Small intestine (tissue), 7 donors: ENCODE measurements around the gene LRRIQ4. TPM values are rescaled to one million over a fixed set of nuclear protein-coding genes. Genes with fewer than 3 reads are reported as not detected.

ENCODE experiments used
- DNase-seq, 2 donors: peaks; one replicate each; pipeline versions ENCODE4 v3.0.0 to v3.0.0-alpha.2; 2013
- FAIRE-seq: peaks from 2 replicates; lab custom pipeline; 2012; peaks lifted over from hg19 to GRCh38; lab: Jason Lieb, UNC
- H3K27ac ChIP-seq, 3 donors: one replicate each; pipeline ENCODE4 v1.5.1; 2013; ENCODE audit warnings: low read length in 2 of 3, mild to moderate bottlenecking in 2 of 3, control low read depth in 1 of 3, inconsistent platforms in 1 of 3, low read depth in 1 of 3, moderate library complexity in 1 of 3
- H3K27me3 ChIP-seq, 3 donors: one replicate each; pipeline ENCODE4 v1.6.1; 2013; ENCODE audit warnings: low read length in 3 of 3, inconsistent platforms in 1 of 3; ENCODE audit not compliant: control insufficient read depth in 3 of 3, insufficient read depth in 3 of 3
- H3K36me3 ChIP-seq, 3 donors: one replicate each; pipeline ENCODE4 v1.6.1; 2013; ENCODE audit warnings: low read length in 3 of 3, inconsistent platforms in 1 of 3, low read depth in 1 of 3, mild to moderate bottlenecking in 1 of 3, moderate library complexity in 1 of 3; ENCODE audit not compliant: control insufficient read depth in 3 of 3, insufficient read depth in 2 of 3
- H3K4me1 ChIP-seq, 3 donors: one replicate each; pipeline ENCODE4 v1.6.1; 2013; ENCODE audit warnings: low read length in 2 of 3, inconsistent platforms in 1 of 3, low read depth in 1 of 3, mild to moderate bottlenecking in 1 of 3, moderate library complexity in 1 of 3; ENCODE audit not compliant: control insufficient read depth in 3 of 3, insufficient read depth in 2 of 3
- H3K4me3 ChIP-seq, 3 donors: one replicate each; pipeline ENCODE4 v1.5.1; 2013; ENCODE audit warnings: low read length in 3 of 3, control low read depth in 1 of 3, inconsistent platforms in 1 of 3, low read depth in 1 of 3, mild to moderate bottlenecking in 1 of 3, moderate library complexity in 1 of 3
- H3K9me3 ChIP-seq, 2 donors: one replicate each; pipeline ENCODE4 v1.6.1; 2013; ENCODE audit warnings: low read depth in 1 of 2, low read length in 1 of 2; ENCODE audit not compliant: control insufficient read depth in 2 of 2, insufficient read depth in 1 of 2
- WGBS, 3 donors: extraction: QIAGEN DNeasy Blood & Tissue Kit; methylation state at CpG; one replicate each; pipeline ENCODE4 v1.1.7; 2013; 5-methylcytosine and 5-hydroxymethylcytosine counted together
- polyA plus RNA-seq, 4 donors: library from polyadenylated mRNA; stranded (reverse) in 3 of 4; unstranded in 1 of 4; fragments of 200-250 nt in 3 of 4; fragments of 120-200 nt in 1 of 4; gene quantifications; one replicate each; pipeline versions ENCODE4 v1.2.1 to v1.2.3, GENCODE V29; 2013
- donor health status: healthy with polysubstance abuse.
- donor health status: control.
- donor health status: control.
- donor health status: Bipolar disorder and iron deficiency.
- donor health status: healthy.

The LRRIQ4 gene
- polyA plus RNA-seq, 4 donors: 0.13 TPM; not detected in 3

- Histone ChIP-seq H3K27me3 (no peaks in the 10 kb centered on the region), H3K36me3 (no peaks in the 10 kb centered on the region), H3K4me3 (no peak overlapping the region), H3K27ac (peak overlapping the region in 1 of 3 donors; percentile 6), H3K9me3 (no peaks in the 10 kb centered on the region), H3K4me1 (peaks cover 5 to 41% (median 7%) of the 10 kb centered on the region in 3 donors)
- DNase-seq (no peak), FAIRE-seq (no peak)
- WGBS, 3 donors: 46 to 69% (median 55%) methylated on average over 2 of the region's 2 CpGs
Measured at GRCh38 chr3:169868369-169868768, 55.7 kb downstream of the LRRIQ4 start.

DNA sequence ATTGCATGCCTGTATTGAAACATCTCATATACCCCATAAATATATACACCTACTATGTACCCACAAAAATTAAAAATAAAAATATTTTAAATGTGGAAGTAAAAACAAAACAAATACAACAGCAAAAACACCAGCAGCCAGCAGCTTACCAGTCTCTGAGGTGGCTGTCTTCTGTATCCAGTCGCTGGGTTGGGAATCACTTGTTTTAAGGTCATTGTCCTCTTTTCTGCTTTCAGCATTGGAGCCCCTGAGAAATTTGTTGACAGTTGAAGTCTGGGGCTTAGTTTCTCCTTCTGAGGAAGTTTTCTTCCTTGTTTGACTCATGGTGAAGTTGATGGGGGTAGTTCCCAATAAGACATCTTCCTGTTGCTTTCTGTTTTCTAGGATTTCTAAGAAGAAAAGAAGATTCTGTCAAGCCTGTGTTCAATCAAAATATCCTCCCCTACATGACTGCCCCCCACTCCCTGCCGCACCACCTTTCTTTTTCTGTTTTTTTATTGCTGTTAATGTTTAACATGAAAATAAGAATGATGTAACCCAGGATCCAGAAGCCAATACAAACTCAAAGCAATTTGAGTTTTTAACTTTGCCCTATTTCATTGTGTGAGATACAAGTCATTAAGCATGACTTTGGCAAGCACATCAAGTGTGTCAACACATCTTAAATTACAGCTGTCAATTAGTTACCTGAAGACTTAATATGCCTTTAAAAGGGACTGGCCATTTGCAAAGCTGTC lies 57.0 kb downstream of the LRRIQ4 start, which contains the start of gene LRRC31:
Gene LRRC31, minus strand, starts transcription at position 452 of the 737 bp plus-strand sequence. Its CDS starts 128 bp downstream, at position 324.
- FAIRE-seq: no peak
- H3K4me3 ChIP-seq: peak within 1 kb of the TSS in 2 of 3 donors; percentile 27 to 34
- H3K36me3 ChIP-seq: no peaks in the 10 kb centered on the region
- peak within 1 kb of the TSS; percentile 39 to 81 (median 64) for H3K27ac ChIP-seq
- H3K9me3 ChIP-seq: no peaks in the 10 kb centered on the region
- 7 to 56% (median 38%) methylated on average over 2 of the region's 2 CpGs for WGBS, 3 donors
- peak; percentile 83 to 90 for DNase-seq
- H3K27me3 ChIP-seq: no peaks in the 10 kb centered on the region
- peaks cover 5 to 41% (median 7%) of the 10 kb centered on the region in 3 donors for H3K4me1 ChIP-seq

GRCh38 chr3:169871129-169871886 lies 58.6 kb downstream of the LRRIQ4 start:
- Histone ChIP-seq H3K36me3 (no peaks in the 10 kb centered on the region), H3K9me3 (peaks cover 0 to 5% of the 10 kb centered on the region in 2 donors), H3K27ac (peak overlapping the region in 2 of 3 donors; percentile 31 to 53), H3K4me3 (no peak overlapping the region), H3K4me1 (peaks cover 5 to 28% (median 7%) of the 10 kb centered on the region in 3 donors), H3K27me3 (no peaks in the 10 kb centered on the region)
- FAIRE-seq (no peak), DNase-seq (peak; percentile 67 to 78)
- 31 to 61% (median 47%) methylated on average over 2 of the region's 2 CpGs for WGBS, 3 donors

DNA sequence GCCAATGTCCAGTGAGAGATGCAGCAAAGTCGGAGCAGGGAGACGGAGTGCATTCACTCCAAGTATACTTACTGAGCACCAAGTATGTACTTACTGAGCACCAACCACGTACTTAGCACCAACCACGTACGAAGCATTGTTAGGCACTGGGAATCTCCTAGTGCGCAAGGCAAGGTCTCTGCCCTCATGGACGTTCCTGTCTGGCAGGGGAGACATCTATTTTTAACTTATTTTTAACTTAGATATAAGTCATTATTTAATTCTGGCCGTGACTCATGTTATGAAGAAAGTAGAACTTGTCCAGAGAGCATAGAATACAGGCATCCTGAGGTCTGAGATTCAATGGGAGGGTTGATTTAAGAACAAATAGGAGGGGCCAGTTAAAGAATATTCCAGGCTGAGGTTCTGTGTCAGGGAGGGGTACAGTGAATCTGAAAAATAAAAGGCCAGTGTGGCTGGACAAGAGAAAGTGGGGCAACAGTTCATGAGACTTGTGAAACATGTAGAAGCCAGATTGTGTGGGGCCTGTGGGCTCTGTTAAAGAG lies 66.4 kb downstream of the LRRIQ4 start:
- Histone ChIP-seq H3K36me3 (no peaks in the 10 kb centered on the region), H3K4me3 (no peak overlapping the region), H3K4me1 (peaks cover 0 to 2% (median 0%) of the 10 kb centered on the region in 3 donors), H3K27ac (no peak overlapping the region), H3K27me3 (no peaks in the 10 kb centered on the region), H3K9me3 (peaks cover 0 to 5% of the 10 kb centered on the region in 2 donors)
- whole genome bisulfite sequencing, 3 donors: 77 to 95% (median 85%) methylated on average over 8 of the region's 8 CpGs
- FAIRE-seq: no peak
- DNase-seq: no peak

DNA sequence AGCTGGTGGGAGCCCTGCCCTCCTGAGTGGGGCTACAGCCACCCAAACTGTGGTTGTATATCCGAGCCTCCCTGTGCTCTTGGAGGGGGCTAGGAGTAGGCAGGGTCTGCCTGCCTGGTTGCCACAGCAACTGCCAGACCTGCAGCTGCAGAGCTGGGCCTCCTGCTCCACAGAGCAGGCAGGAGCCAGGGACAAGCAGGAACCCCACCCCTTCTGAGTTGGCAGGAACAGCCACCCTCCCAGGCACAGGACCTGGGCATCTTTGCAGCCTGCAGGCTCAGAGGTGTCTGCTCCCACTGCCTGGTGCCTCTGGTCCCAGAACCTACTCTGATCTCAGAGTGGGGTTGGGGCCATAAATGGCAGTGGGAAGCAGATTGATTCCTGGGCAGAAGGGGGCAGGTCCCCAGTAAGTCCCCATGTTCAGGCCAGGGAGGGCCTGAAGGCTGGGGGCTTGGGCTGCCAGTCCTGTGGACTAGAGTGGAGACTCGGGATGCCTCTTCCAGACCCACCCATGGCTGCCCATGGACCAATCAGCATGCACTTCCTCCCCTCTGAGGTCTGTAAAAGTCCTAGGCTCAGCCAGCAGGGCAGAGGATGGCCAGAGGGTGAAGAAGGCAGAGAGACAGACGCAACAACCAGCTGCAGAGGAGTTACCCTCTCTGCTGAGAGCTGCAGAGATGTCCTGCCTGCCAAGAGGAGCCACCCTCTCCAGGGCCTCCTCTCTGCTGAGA lies 67.3 kb downstream of the LRRIQ4 start:
- H3K4me1 ChIP-seq: peaks cover 0 to 2% (median 0%) of the 10 kb centered on the region in 3 donors
- no peak overlapping the region for H3K27ac ChIP-seq
- 67 to 73% (median 71%) methylated on average over 3 of the region's 3 CpGs for WGBS, 3 donors
- FAIRE-seq (no peak), DNase-seq (no peak)
- H3K36me3 ChIP-seq: no peaks in the 10 kb centered on the region
- no peaks in the 10 kb centered on the region for H3K27me3 ChIP-seq
- H3K9me3 ChIP-seq: peaks cover 0 to 5% of the 10 kb centered on the region in 2 donors
- no peak overlapping the region for H3K4me3 ChIP-seq

GRCh38 chr3:169880576-169881250 lies 68.0 kb downstream of the LRRIQ4 start:
- Histone ChIP-seq H3K27me3 (no peaks in the 10 kb centered on the region), H3K4me3 (no peak overlapping the region), H3K36me3 (no peaks in the 10 kb centered on the region), H3K9me3 (no peaks in the 10 kb centered on the region), H3K27ac (no peak overlapping the region), H3K4me1 (peaks cover 0 to 2% (median 0%) of the 10 kb centered on the region in 3 donors)
- WGBS, 3 donors: 81 to 89% (median 81%) methylated on average over 4 of the region's 4 CpGs
- no peak for FAIRE-seq
- no peak for DNase-seq

DNA sequence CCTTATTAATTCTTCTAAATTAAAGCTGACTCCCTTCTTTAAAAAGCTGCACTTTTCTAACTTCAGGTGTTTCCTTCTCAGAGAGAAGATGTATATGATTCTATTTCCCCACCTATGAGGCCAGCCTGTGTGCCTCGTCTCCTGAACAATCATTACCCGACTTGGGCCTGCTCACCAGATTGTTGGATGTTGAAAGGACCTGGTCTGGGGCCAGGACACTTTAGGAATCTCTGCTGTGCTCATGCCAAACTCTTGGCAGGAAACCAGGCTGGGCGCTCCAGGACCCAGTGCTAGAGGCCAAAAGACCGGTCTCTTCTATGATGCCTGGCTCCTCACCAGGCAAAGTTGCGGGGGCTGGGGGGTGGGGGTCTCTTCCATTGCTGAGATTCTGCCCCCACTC lies 74.0 kb downstream of the LRRIQ4 start:
- H3K27ac ChIP-seq: no peak overlapping the region
- no peak overlapping the region for H3K4me3 ChIP-seq
- no peaks in the 10 kb centered on the region for H3K4me1 ChIP-seq
- 35 to 53% (median 49%) methylated on average over 5 of the region's 5 CpGs for WGBS, 3 donors
- FAIRE-seq: no peak
- no peaks in the 10 kb centered on the region for H3K27me3 ChIP-seq
- H3K9me3 ChIP-seq: no peaks in the 10 kb centered on the region
- H3K36me3 ChIP-seq: no peaks in the 10 kb centered on the region
- DNase-seq: no peak
